NCI-H748 (cell line): ENCODE results near the gene ARHGEF16.

Experiments used
- DNase-seq: peaks from one replicate; lab custom pipeline; 2025; ENCODE audit not compliant: unreplicated experiment; lab: John Stamatoyannopoulos, UW

Gene ARHGEF16

GRCh38 chr1:3498986-3499385 is 44.5 kb downstream of the ARHGEF16 start:
- DNase-seq, result no peak

GRCh38 chr1:3499611-3500010 is 45.1 kb downstream of the ARHGEF16 start:
- no peak for DNase-seq

- no peak for DNase-seq
Measured at GRCh38 chr1:3500265-3500835, 45.9 kb downstream of the ARHGEF16 start.

- DNase-seq, result no peak
Measured at GRCh38 chr1:3501437-3501836, 47.0 kb downstream of the ARHGEF16 start.

- DNase-seq, result peak; percentile 29
Measured at GRCh38 chr1:3501856-3502640, 47.6 kb downstream of the ARHGEF16 start.

- DNase-seq, result no peak
Measured at GRCh38 chr1:3502641-3503524, 48.4 kb downstream of the ARHGEF16 start.

GRCh38 chr1:3503525-3503886 is 49.0 kb downstream of the ARHGEF16 start:
- no peak for DNase-seq

- no peak for DNase-seq
Measured at GRCh38 chr1:3504151-3504821, 49.8 kb downstream of the ARHGEF16 start.

GRCh38 chr1:3504822-3505153 is 50.3 kb downstream of the ARHGEF16 start:
- no peak for DNase-seq

GRCh38 chr1:3505161-3505560 is 50.7 kb downstream of the ARHGEF16 start:
- peak; percentile 10 for DNase-seq

- no peak for DNase-seq
Measured at GRCh38 chr1:3506041-3506440, 51.6 kb downstream of the ARHGEF16 start.

GRCh38 chr1:3506943-3507342 is 52.5 kb downstream of the ARHGEF16 start:
- DNase-seq, result no peak

- no peak for DNase-seq
Measured at GRCh38 chr1:3507636-3508275, 53.3 kb downstream of the ARHGEF16 start.

GRCh38 chr1:3508757-3509415 is 54.4 kb downstream of the ARHGEF16 start:
- DNase-seq, result no peak

GRCh38 chr1:3509721-3510120 is 55.3 kb downstream of the ARHGEF16 start:
- DNase-seq, result no peak

GRCh38 chr1:3510136-3510955 is 55.9 kb downstream of the ARHGEF16 start:
- no peak for DNase-seq

- DNase-seq, result no peak
Measured at GRCh38 chr1:3510956-3511250, 56.4 kb downstream of the ARHGEF16 start.

- no peak for DNase-seq
Measured at GRCh38 chr1:3511306-3511705, 56.8 kb downstream of the ARHGEF16 start.

GRCh38 chr1:3511856-3512255 is 57.4 kb downstream of the ARHGEF16 start:
- no peak for DNase-seq

- DNase-seq, result peak; percentile 9
Measured at GRCh38 chr1:3514404-3514803, 59.9 kb downstream of the ARHGEF16 start.
